Measurements from ENCODE around the gene YOD1. TPM values are rescaled to one million over a fixed set of nuclear protein-coding genes. Genes with fewer than 3 reads are reported as not detected.

The YOD1 gene
- total and polyA plus RNA-seq, 2 donors (not counting 3 experiments of a cell fraction or from before 2014, with no cell fraction given): 1.2 to 5.9 TPM

- intact Hi-C loops (cut with micrococcal nuclease) (no loop called here), dilution Hi-C loops (cut with MboI; ENCODE audit: extremely low pct_ligation_motif_present, low sequenced_read_pairs) (no loop called here)
- CTCF ChIA-PET: interaction anchor here (0.7 to 2.2 kb wide), 4 partner anchors 18 to 477 kb away, joined by 3 to 7 read pairs (median 4); no protein-coding TSS in a partner anchor
- Histone ChIP-seq H3K9ac (replicated peaks; ENCODE audit: extremely low read depth, insufficient read depth, low read length) (no peak overlapping the region), H3K9me1 (replicated peaks; ENCODE audit: control insufficient read depth, extremely low read depth, insufficient read depth, low read length) (no peaks in the 10 kb centered on the region), H3K79me2 (ENCODE audit: control insufficient read depth, insufficient read depth, low read length) (no peaks in the 10 kb centered on the region), H3K4me2 (ENCODE audit: insufficient read depth, low read length) (no peak overlapping the region), H3K27ac (ENCODE audit: insufficient read depth, low read depth, low read length) (no peak overlapping the region), H2AFZ (ENCODE audit: low read depth, low read length) (no peak overlapping the region), H3K36me3 (ENCODE audit: control insufficient read depth in 2 of 2, extremely low read depth in 1 of 2, insufficient read depth in 2 of 2, low read length in 2 of 2) (no peaks in the 10 kb centered on the region), H3K4me1 (ENCODE audit: control insufficient read depth, extremely low read depth, insufficient read depth, low read length) (no peaks in the 10 kb centered on the region), H3K4me3 (replicated peaks in 1 of 3; ENCODE audit: insufficient read depth in 1 of 3, low read depth in 1 of 3, low read length in 3 of 3) (no peak overlapping the region), H4K20me1 (replicated peaks; ENCODE audit: control insufficient read depth, extremely low read depth, insufficient read depth, low read length) (no peaks in the 10 kb centered on the region), H3K27me3 (ENCODE audit: control insufficient read depth in 2 of 2, insufficient read depth in 2 of 2, low read length in 2 of 2) (no peaks in the 10 kb centered on the region), H3K9me3 (replicated peaks; ENCODE audit: control insufficient read depth, insufficient read depth, low read length) (no peaks in the 10 kb centered on the region)
- DNase-seq (ENCODE audit: low read depth, low spot score) (no peak), FAIRE-seq (no peak)
- no peak for TF ChIP-seq MAX (IDR thresholded peaks at IDR 0.05; ENCODE audit: insufficient read depth, insufficient read length)
- TF ChIP-seq, protein P1, sequence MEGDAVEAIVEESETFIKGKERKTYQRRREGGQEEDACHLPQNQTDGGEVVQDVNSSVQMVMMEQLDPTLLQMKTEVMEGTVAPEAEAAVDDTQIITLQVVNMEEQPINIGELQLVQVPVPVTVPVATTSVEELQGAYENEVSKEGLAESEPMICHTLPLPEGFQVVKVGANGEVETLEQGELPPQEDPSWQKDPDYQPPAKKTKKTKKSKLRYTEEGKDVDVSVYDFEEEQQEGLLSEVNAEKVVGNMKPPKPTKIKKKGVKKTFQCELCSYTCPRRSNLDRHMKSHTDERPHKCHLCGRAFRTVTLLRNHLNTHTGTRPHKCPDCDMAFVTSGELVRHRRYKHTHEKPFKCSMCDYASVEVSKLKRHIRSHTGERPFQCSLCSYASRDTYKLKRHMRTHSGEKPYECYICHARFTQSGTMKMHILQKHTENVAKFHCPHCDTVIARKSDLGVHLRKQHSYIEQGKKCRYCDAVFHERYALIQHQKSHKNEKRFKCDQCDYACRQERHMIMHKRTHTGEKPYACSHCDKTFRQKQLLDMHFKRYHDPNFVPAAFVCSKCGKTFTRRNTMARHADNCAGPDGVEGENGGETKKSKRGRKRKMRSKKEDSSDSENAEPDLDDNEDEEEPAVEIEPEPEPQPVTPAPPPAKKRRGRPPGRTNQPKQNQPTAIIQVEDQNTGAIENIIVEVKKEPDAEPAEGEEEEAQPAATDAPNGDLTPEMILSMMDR (IDR thresholded peaks at IDR 0.05; ENCODE audit: extremely low read depth in 1 of 2, insufficient read depth in 1 of 2, low read depth in 1 of 2, low read length in 2 of 2): no peak
- TF ChIP-seq JUN (IDR thresholded peaks at IDR 0.05; ENCODE audit: borderline replicate concordance, insufficient read depth, insufficient read length, low read depth): no peak
- TF ChIP-seq POLR2AphosphoS5 (IDR thresholded peaks at IDR 0.05; ENCODE audit: insufficient read depth, low read depth, low read length): no peak
- no peak for TF ChIP-seq POLR2A (IDR thresholded peaks at IDR 0.05; ENCODE audit: low read depth, low read length)
- no peak for TF ChIP-seq MYC (IDR thresholded peaks at IDR 0.05; ENCODE audit: low read depth, low read length)
- no peak for TF ChIP-seq FOS (IDR thresholded peaks at IDR 0.05; ENCODE audit: borderline replicate concordance, insufficient read depth, low read length)
- no TSS peak for BruUV-seq (replicated peaks)
- POLR2A ChIA-PET: no interaction called here
Measured at GRCh38 chr1:207022996-207023679, 27.9 kb downstream of the YOD1 start.
